ENCODE measurements around the gene MUC5AC. TPM values are rescaled to one million over a fixed set of nuclear protein-coding genes. Genes with fewer than 3 reads are reported as not detected.

MUC5AC gene
- total RNA-seq, 1 experiment from 2014 or later: 0.11 TPM

- Histone ChIP-seq H3K27ac (ENCODE audit: low read length) (no peak overlapping the region), H3K4me3 (ENCODE audit: low read length) (no peak overlapping the region), H3K79me2 (ENCODE audit: low read length) (no peaks in the 10 kb centered on the region), H3K9me3 (ENCODE audit: low read length) (no peaks in the 10 kb centered on the region), H3K9me2 (replicated peaks; ENCODE audit: low read length) (no peaks in the 10 kb centered on the region), H4K20me1 (ENCODE audit: low read length) (no peaks in the 10 kb centered on the region), H3K36me3 (ENCODE audit: low read depth, low read length) (no peaks in the 10 kb centered on the region), H2AFZ (ENCODE audit: low read length) (no peak overlapping the region), H3K4me2 (ENCODE audit: low read length) (no peak overlapping the region), H3K9ac (ENCODE audit: low read length) (no peak overlapping the region), H3F3A (ENCODE audit: low read length, unreplicated experiment) (no peaks in the 10 kb centered on the region), H3K4me1 (ENCODE audit: insufficient read depth, low read length) (peaks cover 17% of the 10 kb centered on the region), H3K27me3 (ENCODE audit: low read length) (no peaks in the 10 kb centered on the region)
- no peak for TF ChIP-seq EZH2 (IDR thresholded peaks at IDR 0.05; ENCODE audit: low read length, unreplicated experiment)
- TF ChIP-seq EZH2phosphoT487 (IDR thresholded peaks at IDR 0.05; ENCODE audit: borderline replicate concordance, low read length): no peak
- TF ChIP-seq CTCF (conservative IDR thresholded peaks at IDR 0.05; ENCODE audit: low read depth, low read length): no peak
- intact Hi-C loops (cut with micrococcal nuclease): no loop called here
- DNase-seq (no peak), ATAC-seq (no peak)
- no TSS peak for BruUV-seq (replicated peaks)
- ChIA-PET POLR2A (ENCODE audit: unreplicated experiment) (no interaction called here), CTCF (no interaction called here)
These were observed 38.1 kb downstream of the MUC5AC start for GRCh38 chr11:1195682-1196515.

GRCh38 chr11:1196516-1197391, 39.0 kb downstream of the MUC5AC start:
- no peaks in the 10 kb centered on the region for H3K36me3 ChIP-seq (ENCODE audit: low read depth, low read length)
- H3K79me2 ChIP-seq (ENCODE audit: low read length): no peaks in the 10 kb centered on the region
- BruUV-seq (replicated peaks): no TSS peak
- no peaks in the 10 kb centered on the region for H3K27me3 ChIP-seq (ENCODE audit: low read length)
- no peak overlapping the region for H3K27ac ChIP-seq (ENCODE audit: low read length)
- H3K4me2 ChIP-seq (ENCODE audit: low read length): no peak overlapping the region
- H3K9ac ChIP-seq (ENCODE audit: low read length): no peak overlapping the region
- no peaks in the 10 kb centered on the region for H3K9me3 ChIP-seq (ENCODE audit: low read length)
- no peak overlapping the region for H3K4me3 ChIP-seq (ENCODE audit: low read length)
- ChIA-PET POLR2A (ENCODE audit: unreplicated experiment) (no interaction called here), CTCF (no interaction called here)
- intact Hi-C loops (cut with micrococcal nuclease): no loop called here
- no peak overlapping the region for H2AFZ ChIP-seq (ENCODE audit: low read length)
- peaks cover 17% of the 10 kb centered on the region for H3K4me1 ChIP-seq (ENCODE audit: insufficient read depth, low read length)
- no peak for TF ChIP-seq EZH2 (IDR thresholded peaks at IDR 0.05; ENCODE audit: low read length, unreplicated experiment)
- no peak for TF ChIP-seq EZH2phosphoT487 (IDR thresholded peaks at IDR 0.05; ENCODE audit: borderline replicate concordance, low read length)
- no peak for TF ChIP-seq CTCF (conservative IDR thresholded peaks at IDR 0.05; ENCODE audit: low read depth, low read length)
- no peak for ATAC-seq
- H3F3A ChIP-seq (ENCODE audit: low read length, unreplicated experiment): no peaks in the 10 kb centered on the region
- no peaks in the 10 kb centered on the region for H3K9me2 ChIP-seq (replicated peaks; ENCODE audit: low read length)
- no peak for DNase-seq
- H4K20me1 ChIP-seq (ENCODE audit: low read length): no peaks in the 10 kb centered on the region
